GM10266 (cell line): ENCODE measurements around the gene PRR18.

Experiments
- DNase-seq: peaks from one replicate; pipeline ENCODE4 v3.0.0; 2012; ENCODE audit errors: extremely low spot score
- CTCF ChIP-seq: IDR thresholded peaks from 2 replicates; pipeline ENCODE4 v1.5.1; 2012; ENCODE audit warnings: mild to moderate bottlenecking, low read depth; ENCODE audit not compliant: control insufficient read depth, insufficient read depth; ENCODE audit errors: missing control alignments

PRR18 gene

GRCh38 chr6:166341977-166342348, 33.8 kb upstream of the PRR18 start:
- DNase-seq: no peak
- no peak for TF ChIP-seq CTCF

DNA sequence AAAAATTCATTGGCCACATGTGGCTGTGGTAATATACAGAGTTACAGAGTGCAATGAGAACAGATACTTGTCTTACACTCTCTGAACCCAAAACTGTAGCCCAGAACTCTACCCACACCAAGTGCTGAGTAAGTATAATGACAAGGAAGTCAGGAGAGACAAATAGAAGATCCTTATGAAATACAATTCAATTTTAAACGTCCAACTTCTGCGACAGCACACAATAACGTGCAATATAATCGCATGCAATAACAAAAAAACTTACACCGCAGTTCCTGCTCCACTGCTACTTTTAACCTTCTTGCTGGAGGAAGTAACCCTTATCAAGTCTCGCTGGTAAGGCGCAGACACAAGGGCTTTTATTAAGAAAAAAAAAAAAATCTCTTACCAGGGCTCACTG, 33.3 kb upstream of the PRR18 start:
- DNase-seq: no peak
- TF ChIP-seq CTCF: no peak

- no peak for DNase-seq
- TF ChIP-seq CTCF: no peak
These were observed 30.7 kb upstream of the PRR18 start for GRCh38 chr6:166338854-166339253.

DNA sequence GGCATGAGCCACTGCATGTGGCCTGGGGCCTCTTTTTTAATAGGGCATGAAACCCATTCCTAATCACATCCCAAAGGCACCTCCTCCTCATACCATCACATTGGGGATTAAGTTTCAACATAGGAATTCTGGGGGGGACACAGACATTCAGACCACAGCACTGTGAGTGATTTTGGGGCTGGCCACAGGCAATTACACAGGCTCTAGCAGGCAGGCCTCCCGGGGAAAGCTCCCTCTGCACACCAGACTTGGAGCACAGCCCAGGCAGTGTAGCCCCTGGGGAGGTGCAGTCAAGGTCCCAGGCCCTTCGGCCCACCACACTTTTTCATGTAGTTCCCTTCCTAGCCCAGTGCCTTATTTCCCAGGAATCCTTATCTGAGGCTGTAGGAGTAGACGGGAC, 28.7 kb upstream of the PRR18 start:
- no peak for TF ChIP-seq CTCF
- DNase-seq: no peak

- no peak for DNase-seq
- TF ChIP-seq CTCF: no peak
These were observed 27.4 kb upstream of the PRR18 start for GRCh38 chr6:166335378-166336302.

GRCh38 chr6:166334878-166335277, 26.7 kb upstream of the PRR18 start:
- no peak for TF ChIP-seq CTCF
- DNase-seq: no peak
